ENCODE data around the gene ALDH4A1. TPM values are rescaled to one million over a fixed set of nuclear protein-coding genes. Genes with fewer than 3 reads are reported as not detected.

The ALDH4A1 gene
- total RNA-seq, 1 experiment from 2014 or later = 26.1 TPM

DNA sequence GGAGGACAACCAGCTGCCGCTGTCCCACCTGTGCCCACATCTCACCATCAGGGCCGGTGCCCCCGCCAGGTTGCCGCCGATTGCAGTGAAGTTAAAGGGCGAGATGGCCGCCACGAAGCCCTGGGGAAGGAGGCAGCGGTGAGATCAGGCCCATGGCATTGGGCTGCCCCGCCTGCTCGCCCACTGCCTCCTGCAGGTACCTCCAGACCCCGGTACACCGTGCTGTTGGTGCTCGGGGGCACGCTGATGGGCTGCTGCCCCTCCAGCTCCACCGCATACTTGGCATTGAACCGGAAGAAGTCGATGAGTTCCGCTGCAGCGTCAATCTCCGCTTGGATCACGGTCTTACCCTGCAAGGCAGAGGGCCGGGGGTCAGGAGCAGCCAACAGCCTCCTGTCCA lies 19.3 kb downstream of the ALDH4A1 start:
- Histone ChIP-seq H2BK20ac (ENCODE audit: low read depth, low read length, poor library complexity, severe bottlenecking) (no peak overlapping the region), H3T11ph (ENCODE audit: low read length) (no peak overlapping the region), H2BK15ac (ENCODE audit: low read depth, low read length) (no peak overlapping the region), H3K18ac (ENCODE audit: insufficient read length, low read depth, low read length) (no peak overlapping the region), H3K27ac (ENCODE audit: insufficient read length, low read depth, low read length) (no peak overlapping the region), H2AK5ac (ENCODE audit: insufficient read length, low read length) (no peak overlapping the region), H3K23me2 (ENCODE audit: insufficient read length, low read depth, low read length, poor library complexity, severe bottlenecking) (no peaks in the 10 kb centered on the region), H3K14ac (ENCODE audit: insufficient read depth, low read length) (no peak overlapping the region; the same call in 1 of the 2 replicates), H3K9me3 (ENCODE audit: control insufficient read depth, low read depth, low read length) (no peaks in the 10 kb centered on the region), H2BK12ac (ENCODE audit: insufficient read length, low read depth, low read length) (no peak overlapping the region), H3K23ac (ENCODE audit: insufficient read length, low read depth, low read length) (no peak overlapping the region), H3K9ac (ENCODE audit: extremely low read depth, insufficient read length, low read length) (no peak overlapping the region), H3K79me2 (ENCODE audit: insufficient read depth, low read length) (no peaks in the 10 kb centered on the region), H2BK5ac (ENCODE audit: insufficient read length, low read length) (no peak overlapping the region), H4K20me1 (ENCODE audit: control insufficient read depth, insufficient read depth, insufficient read length) (no peaks in the 10 kb centered on the region), H2AFZ (ENCODE audit: low read length) (no peak overlapping the region), H3K56ac (ENCODE audit: insufficient read length, low read depth, low read length) (no peak overlapping the region), H3K4me1 (ENCODE audit: insufficient read depth, low read length) (no peaks in the 10 kb centered on the region), H3K4ac (ENCODE audit: low read depth, low read length) (no peak overlapping the region), H3K27me3 (ENCODE audit: insufficient read depth, low read length) (no peaks in the 10 kb centered on the region), H4K5ac (ENCODE audit: insufficient read length, low read depth, low read length) (no peak overlapping the region), H3K4me2 (ENCODE audit: insufficient read depth, insufficient read length, low read length) (no peak overlapping the region), H3K79me1 (ENCODE audit: insufficient read depth, low read depth, low read length, poor library complexity, severe bottlenecking) (no peaks in the 10 kb centered on the region), H4K91ac (ENCODE audit: insufficient read length, low read depth, low read length) (no peak overlapping the region), H4K8ac (replicated peaks; ENCODE audit: insufficient read length, low read depth, low read length) (no peak overlapping the region), H2BK120ac (ENCODE audit: low read depth, low read length, poor library complexity, severe bottlenecking) (no peak overlapping the region)
- Mint-ChIP-seq H3K36me3 (ENCODE audit: insufficient read depth in 1 of 3, low read depth in 3 of 3) (peaks cover 4 to 20% (median 11%) of the 10 kb centered on the region in 3 experiments; a peak in 5 of 7 replicates), H3K9me3 (no peaks in the 10 kb centered on the region), H3K27ac (no peak overlapping the region), H3K4me3 (no peak overlapping the region), H3K4me1 (peaks cover 0 to 11% of the 10 kb centered on the region in 2 experiments; a peak in 2 of 4 replicates), H3K27me3 (ENCODE audit: low read depth) (no peaks in the 10 kb centered on the region)
- DNase-seq = no peak
- WGBS (ENCODE audit: extremely low coverage, insufficient read length, low lambda C conversion rate) = no CpG with 5 or more reads among the region's 23 CpGs
- TF ChIP-seq, protein P1, sequence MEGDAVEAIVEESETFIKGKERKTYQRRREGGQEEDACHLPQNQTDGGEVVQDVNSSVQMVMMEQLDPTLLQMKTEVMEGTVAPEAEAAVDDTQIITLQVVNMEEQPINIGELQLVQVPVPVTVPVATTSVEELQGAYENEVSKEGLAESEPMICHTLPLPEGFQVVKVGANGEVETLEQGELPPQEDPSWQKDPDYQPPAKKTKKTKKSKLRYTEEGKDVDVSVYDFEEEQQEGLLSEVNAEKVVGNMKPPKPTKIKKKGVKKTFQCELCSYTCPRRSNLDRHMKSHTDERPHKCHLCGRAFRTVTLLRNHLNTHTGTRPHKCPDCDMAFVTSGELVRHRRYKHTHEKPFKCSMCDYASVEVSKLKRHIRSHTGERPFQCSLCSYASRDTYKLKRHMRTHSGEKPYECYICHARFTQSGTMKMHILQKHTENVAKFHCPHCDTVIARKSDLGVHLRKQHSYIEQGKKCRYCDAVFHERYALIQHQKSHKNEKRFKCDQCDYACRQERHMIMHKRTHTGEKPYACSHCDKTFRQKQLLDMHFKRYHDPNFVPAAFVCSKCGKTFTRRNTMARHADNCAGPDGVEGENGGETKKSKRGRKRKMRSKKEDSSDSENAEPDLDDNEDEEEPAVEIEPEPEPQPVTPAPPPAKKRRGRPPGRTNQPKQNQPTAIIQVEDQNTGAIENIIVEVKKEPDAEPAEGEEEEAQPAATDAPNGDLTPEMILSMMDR (conservative IDR thresholded peaks at IDR 0.05) = no peak
